NT2/D1 (cell line): Measurements from ENCODE around the gene TRIM31.

Experiments used
- SUZ12 ChIP-seq: IDR thresholded peaks from 2 replicates; pipeline ENCODE4 v1.6.1; 2011; ENCODE audit not compliant: insufficient read length, insufficient read depth; ENCODE audit errors: extremely low read depth
- YY1 ChIP-seq: IDR thresholded peaks from 2 replicates; pipeline ENCODE4 v1.6.1; 2011; ENCODE audit not compliant: insufficient read length, insufficient read depth

- TF ChIP-seq YY1 (no peak), SUZ12 (no peak)
Observed at GRCh38 chr6:30053682-30054081, 59.2 kb downstream of the TRIM31 start.
